HG03460 (cell line): ENCODE data around the gene DACT2.
"Not testable (repeated sequence)": the region's sequence is repeated elsewhere in the genome, so short reads cannot be mapped to it uniquely, and the experiment has no call there.

Source experiments
- ATAC-seq: cut with Tn5 transposase; IDR thresholded peaks from one replicate; pipeline ENCODE4 v1.9.1; 2021; ENCODE audit not compliant: unreplicated experiment

Gene DACT2

DNA sequence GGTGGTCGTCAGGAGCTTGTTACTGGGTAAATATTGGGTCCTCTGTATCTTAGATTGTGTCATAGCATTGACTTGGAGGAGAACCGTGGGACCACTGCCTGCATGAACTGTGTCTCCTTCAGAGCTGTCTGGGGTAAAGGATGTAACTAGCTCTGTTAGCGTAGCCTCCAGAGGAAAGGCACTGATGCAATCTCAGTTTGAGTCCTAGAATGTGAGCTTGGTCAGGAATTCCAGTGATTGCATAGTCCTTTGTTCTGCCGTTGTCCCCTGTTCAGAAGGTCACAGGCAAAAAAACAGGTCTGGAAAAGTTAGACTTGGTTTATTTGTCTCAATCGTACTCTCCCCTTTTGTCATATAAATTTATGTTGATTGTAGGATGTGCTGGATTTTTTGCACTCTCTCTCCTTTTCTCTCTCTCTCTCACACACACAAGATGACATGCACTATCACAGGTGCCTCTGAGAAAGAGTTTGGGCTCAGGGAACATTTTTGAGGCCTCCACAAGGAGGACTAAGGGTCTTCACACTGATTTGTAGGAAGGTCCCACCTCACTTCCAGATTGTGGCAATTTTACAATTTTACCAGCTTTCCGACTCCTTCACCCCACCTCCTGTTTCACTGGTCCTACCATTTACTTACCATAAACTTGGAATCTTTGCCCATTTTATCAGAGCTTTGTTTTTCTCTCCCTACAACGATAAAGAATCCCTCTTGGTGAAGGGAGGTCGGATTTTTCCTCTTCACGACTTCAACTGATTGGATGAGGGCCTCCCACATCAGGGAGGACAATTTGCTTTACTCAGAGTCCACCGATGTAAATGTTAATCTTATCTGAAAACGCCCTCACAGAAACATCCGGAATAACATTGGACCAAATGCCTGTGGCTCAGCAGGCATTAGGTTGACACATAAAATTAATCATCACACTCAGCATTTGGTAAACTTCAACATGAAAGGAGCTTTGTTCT is 7.0 kb upstream of the DACT2 start:
- no peak for ATAC-seq

- no peak for ATAC-seq
Observed at GRCh38 chr6:168322966-168323365, 3.4 kb upstream of the DACT2 start.

DNA sequence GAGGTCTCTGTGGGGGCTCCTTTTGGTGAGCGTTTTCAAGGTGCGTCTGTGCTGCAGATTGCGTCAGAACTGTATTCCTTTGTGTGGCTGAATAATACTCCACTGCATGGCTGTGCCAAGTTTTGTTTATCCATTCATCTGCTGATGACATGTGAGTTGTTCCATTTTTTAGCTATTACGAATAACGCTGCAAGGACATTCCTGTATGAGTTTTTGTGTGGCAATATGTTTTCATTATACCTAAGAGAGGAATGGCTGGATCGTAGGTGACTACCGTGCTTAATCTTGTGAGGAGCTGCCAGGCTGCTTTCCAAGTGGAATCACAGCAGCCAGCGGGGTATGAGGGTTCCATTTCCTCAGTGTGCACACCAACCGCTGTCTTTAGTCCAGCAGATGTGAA is 1.1 kb upstream of the DACT2 start:
- no peak for ATAC-seq

DNA sequence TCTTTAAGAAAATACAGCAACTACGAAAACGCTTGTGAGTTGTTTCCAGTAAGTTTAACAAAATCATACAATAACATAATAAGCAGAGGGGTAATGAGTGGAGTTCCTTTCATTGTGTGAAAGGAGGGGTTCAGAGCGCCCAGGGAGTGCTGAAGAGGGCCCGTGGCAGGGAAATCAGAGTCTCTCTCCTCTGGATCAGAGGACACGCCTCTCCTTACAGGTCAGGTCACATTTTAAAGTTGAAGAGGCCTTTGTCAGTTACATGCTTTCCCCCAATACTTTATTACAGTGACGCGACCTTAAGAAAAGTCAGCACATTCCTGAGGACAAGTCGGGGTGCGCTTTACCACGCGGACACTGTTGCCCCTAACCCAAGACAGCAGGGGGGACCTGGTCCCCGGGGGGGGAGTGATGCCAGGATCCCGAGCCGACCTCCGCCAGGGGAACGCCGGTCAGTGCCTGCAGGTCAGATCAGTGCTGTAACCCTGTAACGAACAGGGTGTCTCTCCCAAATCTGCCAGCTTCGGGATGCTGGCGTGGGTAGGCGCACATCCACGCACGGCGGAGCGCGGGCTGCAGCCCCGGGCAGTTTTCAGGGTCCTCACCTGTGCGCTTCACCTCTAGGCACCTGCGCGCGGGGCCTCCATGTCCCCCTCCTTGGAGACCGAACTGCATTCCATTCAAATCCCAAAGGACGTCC is 848 bp downstream of the DACT2 start:
- ATAC-seq: no peak

DNA sequence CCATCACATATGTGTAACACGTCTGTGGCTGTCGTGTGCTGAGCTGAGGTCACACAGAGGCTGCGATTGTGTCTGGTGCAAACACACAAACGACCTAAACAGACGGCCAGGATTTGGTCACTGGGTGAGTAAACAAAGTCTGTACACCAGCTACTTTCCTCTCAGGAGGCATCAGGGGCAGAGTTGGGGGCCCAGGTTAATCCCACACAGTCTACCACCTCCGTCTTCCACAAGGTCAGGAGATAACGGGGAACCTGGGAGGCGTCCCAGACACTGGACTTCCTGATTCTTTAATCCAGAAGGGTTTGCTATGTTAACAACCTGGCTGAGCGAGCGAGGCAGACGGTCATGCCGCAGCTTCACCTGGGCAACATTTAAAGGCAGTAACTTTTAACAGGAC is 1.5 kb downstream of the DACT2 start:
- no peak for ATAC-seq

GRCh38 chr6:168315596-168315995 is 4.0 kb downstream of the DACT2 start:
- no peak for ATAC-seq

- ATAC-seq: no peak
Observed at GRCh38 chr6:168314948-168315347, 4.6 kb downstream of the DACT2 start.

- ATAC-seq: no peak
Observed at GRCh38 chr6:168314021-168314420, 5.6 kb downstream of the DACT2 start.

GRCh38 chr6:168313431-168314011 is 6.1 kb downstream of the DACT2 start:
- no peak for ATAC-seq

GRCh38 chr6:168312125-168312507 is 7.5 kb downstream of the DACT2 start:
- not testable (repeated sequence) for ATAC-seq

- ATAC-seq: no peak
Observed at GRCh38 chr6:168311410-168312124, 8.0 kb downstream of the DACT2 start.

DNA sequence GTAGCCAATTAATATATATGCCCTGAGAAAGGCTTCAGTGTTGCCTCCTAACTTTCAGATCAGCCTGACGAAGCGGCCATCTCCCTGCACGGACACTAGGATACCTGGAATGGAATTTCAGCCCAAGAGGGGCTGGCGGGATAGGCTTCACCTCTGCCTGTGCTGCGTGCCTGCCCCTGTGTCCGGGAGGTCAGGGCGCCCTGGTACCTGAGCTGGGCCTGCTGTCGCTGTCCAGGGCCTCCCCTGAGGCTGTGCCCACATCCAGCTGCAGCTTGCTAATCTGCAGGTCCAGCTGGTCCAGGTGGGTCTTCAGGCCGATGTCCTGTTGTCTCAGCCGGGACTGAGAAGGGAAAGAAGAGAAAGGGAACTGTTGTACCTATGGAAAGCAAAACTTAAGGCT is 8.6 kb downstream of the DACT2 start:
- ATAC-seq: no peak

DNA sequence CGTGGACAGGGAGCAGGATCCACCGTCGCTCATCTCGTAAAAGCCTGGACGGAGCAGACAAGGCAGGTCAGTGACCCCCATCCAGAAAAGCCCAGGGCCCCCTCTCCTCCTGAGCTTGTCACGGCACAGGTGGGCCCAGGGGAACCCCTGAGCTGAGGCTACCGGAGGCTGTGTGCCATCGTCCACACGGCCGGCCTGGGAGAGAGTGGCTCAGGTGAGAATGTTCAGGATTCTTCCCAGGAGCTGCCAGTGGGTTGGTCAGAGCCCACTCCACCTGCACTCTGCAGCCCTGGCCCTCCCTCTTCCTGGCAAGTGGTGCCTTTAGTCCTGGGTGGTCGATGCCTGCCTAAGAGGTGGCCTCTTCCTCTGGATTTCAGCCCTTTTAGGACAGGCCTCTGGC is 9.2 kb downstream of the DACT2 start:
- ATAC-seq: no peak

DNA sequence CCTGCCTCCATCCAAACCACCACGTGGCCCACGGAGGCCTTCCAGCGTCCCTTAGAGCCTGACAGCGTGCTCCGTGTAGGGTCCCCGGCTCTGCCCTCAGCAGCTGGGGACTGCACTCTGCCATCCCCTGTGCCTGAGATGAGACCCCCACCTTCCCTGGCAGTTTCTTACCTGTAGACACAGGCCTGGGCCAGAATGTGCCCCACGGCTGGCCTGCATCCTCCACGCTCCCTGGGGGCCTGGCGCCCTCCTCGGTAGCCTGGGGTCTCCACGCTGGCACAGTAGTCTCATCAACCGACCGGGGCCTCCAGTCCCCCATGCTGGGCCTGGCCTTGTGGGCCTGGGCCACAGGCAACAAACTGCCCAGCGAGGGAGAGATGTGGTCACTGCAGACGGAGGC is 9.6 kb downstream of the DACT2 start:
- no peak for ATAC-seq

GRCh38 chr6:168309183-168309582 is 10.4 kb downstream of the DACT2 start:
- no peak for ATAC-seq

DNA sequence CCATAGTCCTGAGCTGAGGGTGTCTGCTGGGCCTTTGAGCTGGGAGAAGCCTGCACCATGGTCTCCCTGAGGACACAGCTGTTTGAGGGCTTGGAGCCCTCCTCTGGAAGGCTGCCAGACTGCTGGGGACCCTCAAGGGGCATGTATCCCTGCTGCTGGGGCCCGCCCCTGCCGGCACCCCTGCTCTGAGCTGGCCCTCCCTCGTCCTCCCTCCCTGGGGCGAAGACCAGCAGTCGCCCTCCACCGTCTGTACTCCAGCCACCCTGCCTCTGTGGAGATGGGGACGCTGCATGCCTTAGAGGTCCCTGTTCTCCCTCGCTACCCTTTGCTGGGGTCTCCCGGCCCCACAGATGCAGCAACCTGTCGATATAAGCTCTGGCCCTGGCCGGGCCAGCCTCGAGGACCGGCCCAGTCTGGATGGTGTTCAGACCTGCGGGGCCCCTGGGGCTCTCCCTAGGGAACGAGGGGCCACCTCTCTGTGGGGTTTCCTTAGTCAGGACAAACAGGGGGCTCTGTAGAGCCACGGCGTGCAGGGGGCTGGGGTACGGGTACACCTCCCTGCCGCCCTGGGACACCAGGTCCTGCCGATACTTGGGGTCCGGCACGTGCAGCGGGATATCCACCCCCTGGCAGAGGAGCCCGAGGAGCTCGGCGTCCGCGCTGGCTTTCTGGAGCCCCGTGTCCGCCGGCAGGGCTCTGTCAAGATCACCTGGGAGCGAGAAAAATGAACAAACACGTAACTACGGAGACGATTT is 11.0 kb downstream of the DACT2 start:
- ATAC-seq: no peak

DNA sequence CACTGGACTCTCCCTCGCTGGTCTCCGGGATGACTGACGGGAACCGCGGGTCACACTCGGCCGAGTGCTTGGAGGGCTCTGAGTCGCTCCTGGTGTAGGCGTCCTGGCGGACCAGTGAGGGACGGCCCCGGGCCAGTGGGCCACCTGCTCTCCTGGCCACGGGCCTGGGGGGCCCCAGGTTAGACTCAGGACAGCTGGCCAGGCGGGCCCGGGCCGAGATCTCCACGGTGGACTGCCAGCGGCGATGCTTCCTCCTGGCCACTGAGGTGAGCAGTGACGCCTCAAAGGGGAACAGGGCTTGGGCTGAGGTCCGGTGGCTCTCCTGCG is 11.9 kb downstream of the DACT2 start:
- ATAC-seq: no peak

DNA sequence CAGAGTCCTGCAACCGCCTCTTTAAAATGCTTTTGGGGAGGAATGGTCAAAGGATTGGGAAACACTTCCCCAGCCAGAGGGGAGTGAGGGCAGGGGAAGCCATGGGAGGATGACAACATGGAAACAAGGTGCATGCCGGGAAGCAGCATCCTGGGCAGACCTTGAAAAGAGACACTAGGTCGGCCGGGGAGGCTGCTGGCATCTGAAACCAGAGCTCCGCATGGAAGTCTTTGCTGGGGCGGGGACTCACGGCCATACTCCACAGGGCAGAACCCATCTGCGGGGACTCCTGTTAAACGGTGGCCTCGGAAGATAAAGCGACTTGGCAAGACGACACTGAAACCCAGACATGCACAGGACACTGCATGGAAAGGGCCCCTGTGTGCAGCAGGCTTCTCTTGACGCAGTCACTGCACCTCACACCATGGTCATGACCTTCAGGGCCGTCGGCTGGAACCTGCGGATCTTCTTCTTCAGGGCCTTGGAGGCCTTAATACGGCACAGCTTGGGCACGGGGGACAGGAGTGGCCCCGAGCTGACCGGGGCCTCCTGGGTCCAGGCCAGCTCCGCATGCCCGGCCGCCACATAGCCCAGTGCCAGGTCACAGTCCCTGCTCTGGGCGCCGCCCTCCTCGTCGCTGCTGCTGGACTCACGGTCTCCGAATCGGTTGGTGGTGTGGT is 12.4 kb downstream of the DACT2 start:
- no peak for ATAC-seq

DNA sequence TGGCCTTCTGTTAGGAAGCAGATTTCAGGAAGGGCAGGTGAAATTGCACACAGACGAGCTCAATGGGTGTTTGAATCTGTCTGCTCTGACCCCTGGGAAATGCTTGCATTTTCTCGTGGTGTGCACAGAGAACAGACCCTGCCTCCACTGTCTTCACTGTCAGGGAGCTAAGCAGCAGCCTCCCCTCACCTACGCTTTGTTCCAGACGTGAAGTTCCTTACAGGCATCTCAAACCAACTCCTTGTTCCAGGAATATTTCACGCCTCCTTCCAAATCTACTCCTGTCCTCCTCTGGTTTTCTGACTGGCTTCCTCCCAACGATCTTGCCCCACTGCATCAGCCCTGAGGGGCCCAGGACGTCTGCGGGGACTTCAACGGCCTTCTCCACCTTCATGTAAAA is 13.7 kb downstream of the DACT2 start:
- ATAC-seq: no peak

DNA sequence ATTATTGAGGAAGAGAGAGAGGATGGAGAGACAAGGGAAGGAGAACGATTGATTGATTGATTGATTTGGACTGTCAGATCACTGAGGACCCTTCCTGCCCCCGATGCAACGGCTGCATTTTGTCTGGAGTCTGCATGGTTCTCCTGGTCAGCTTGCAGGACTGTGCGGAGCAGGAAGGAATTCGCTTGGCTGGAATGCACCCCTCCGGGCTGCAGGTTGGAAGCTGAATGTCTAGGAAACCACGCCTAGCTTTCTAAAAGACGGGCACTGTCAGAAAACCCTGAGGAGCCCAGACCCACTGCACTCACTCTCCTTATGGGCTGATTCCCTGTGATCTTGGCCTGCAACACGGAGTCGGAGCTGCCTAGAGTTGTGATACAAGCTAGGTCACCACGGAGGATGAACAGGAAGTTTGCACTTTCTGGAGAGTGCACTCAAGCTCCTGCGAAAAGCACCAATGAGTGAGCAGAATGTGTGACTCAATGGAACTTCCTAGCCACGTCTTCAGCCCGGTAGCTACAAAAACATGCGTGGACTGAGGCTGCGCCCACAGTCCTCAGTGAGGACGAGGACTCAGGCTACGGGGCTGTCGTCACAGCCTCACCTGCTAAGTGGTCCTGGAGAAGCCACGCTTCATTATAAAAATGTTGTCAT is 14.4 kb downstream of the DACT2 start:
- no peak for ATAC-seq
